Measurements from ENCODE around the gene B4GALNT4. TPM values are rescaled to one million over a fixed set of nuclear protein-coding genes. Genes with fewer than 3 reads are reported as not detected.

B4GALNT4 gene
- total and polyA plus RNA-seq, 2 of the 13 experiments (the other 11 are each of a cell fraction or from before 2014, with no cell fraction given), result 30.5 to 50.1 TPM

- TF ChIP-seq ZNF766 (CRISPR knock-in tag; IDR thresholded peaks at IDR 0.05; ENCODE audit: borderline replicate concordance), result no peak
- no peak for TF ChIP-seq STAT5B (CRISPR knock-in tag; IDR thresholded peaks at IDR 0.05)
- TF ChIP-seq ZNF468 (CRISPR knock-in tag; IDR thresholded peaks at IDR 0.05), result 0 out of 2 replicates have a peak, but pooled peaks have one; percentile 28
- no peak for TF ChIP-seq ZNF572 (CRISPR knock-in tag; IDR thresholded peaks at IDR 0.05)
- TF ChIP-seq ZNF292 (CRISPR knock-in tag; IDR thresholded peaks at IDR 0.05; ENCODE audit: borderline replicate concordance, low read depth), result peak; percentile 67; the same call in 1 of the 2 replicates
- TF ChIP-seq PCBP2 (optimal IDR thresholded peaks at IDR 0.05; ENCODE audit: low read depth, low read length, poor library complexity, severe bottlenecking), result no peak
- TF ChIP-seq ZNF569 (CRISPR knock-in tag; IDR thresholded peaks at IDR 0.05; ENCODE audit: borderline replicate concordance), result no peak
- TF ChIP-seq EHMT2 (IDR thresholded peaks at IDR 0.05; ENCODE audit: borderline replicate concordance, low read depth, low read length), result no peak
- peak; percentile 63; the same call in 1 of the 2 replicates for TF ChIP-seq ZNF609 (CRISPR knock-in tag; IDR thresholded peaks at IDR 0.05; ENCODE audit: borderline replicate concordance)
- TF ChIP-seq ZFP41 (CRISPR knock-in tag; IDR thresholded peaks at IDR 0.05; ENCODE audit: borderline replicate concordance), result no peak
- TF ChIP-seq ZNF564 (CRISPR knock-in tag; IDR thresholded peaks at IDR 0.05), result no peak
- no peak for TF ChIP-seq SMARCE1 (IDR thresholded peaks at IDR 0.05; ENCODE audit: borderline replicate concordance)
- peak; percentile 16; the same call in 1 of the 2 replicates for TF ChIP-seq LBX2 (CRISPR knock-in tag; IDR thresholded peaks at IDR 0.05; ENCODE audit: borderline replicate concordance)
- TF ChIP-seq TBX3 (IDR thresholded peaks at IDR 0.05; ENCODE audit: borderline replicate concordance), result no peak
- no peak for TF ChIP-seq ZBTB7A (CRISPR knock-in tag; IDR thresholded peaks at IDR 0.05)
- 0 out of 2 replicates have a peak, but pooled peaks have one; percentile 21 for TF ChIP-seq PPARG (CRISPR knock-in tag; conservative IDR thresholded peaks at IDR 0.05)
- TF ChIP-seq ZNF33A (CRISPR knock-in tag; IDR thresholded peaks at IDR 0.05; ENCODE audit: borderline replicate concordance), result no peak
- 0 out of 2 replicates have a peak, but pooled peaks have one; percentile 33 for TF ChIP-seq ZBTB25 (CRISPR knock-in tag; IDR thresholded peaks at IDR 0.05)
- no peak for TF ChIP-seq KDM3A (CRISPR knock-in tag; IDR thresholded peaks at IDR 0.05; ENCODE audit: low read depth)
- no peak for TF ChIP-seq ZBTB46 (CRISPR knock-in tag; IDR thresholded peaks at IDR 0.05; ENCODE audit: borderline replicate concordance)
Measured at GRCh38 chr11:409600-410483, 40.5 kb downstream of the B4GALNT4 start (continued).
